DMS153 treated with DMSO at 0.1 percent for 48 hours (cell line): Measurements from ENCODE around the gene KLK11.
"Not testable (repeated sequence)": the region's sequence is repeated elsewhere in the genome, so short reads cannot be mapped to it uniquely, and the experiment has no call there.

Source experiments
- DNase-seq: peaks from one replicate; lab custom pipeline; 2025; ENCODE audit not compliant: unreplicated experiment; lab: John Stamatoyannopoulos, UW

The KLK11 gene

DNA sequence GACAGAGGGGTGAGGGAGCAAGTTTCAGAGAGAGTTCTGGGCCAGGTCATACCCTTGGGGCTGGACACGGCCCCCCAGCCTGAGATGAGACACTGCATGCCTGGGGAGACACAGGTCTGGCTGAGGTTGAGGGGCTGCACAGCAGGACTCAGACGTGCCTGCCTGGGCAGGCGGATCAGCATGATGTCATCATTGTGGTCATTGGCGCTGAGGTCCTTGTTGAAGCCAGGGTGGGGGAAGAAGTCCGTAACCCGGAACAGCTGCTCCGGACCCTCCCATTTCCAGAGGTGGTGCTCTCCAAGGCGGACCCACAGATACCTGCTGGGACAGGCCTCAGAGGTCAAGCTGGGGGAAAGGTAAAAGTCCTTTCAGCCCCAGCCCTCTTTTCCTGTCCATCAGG lies 20.0 kb downstream of the KLK11 start:
- DNase-seq, result no peak

DNA sequence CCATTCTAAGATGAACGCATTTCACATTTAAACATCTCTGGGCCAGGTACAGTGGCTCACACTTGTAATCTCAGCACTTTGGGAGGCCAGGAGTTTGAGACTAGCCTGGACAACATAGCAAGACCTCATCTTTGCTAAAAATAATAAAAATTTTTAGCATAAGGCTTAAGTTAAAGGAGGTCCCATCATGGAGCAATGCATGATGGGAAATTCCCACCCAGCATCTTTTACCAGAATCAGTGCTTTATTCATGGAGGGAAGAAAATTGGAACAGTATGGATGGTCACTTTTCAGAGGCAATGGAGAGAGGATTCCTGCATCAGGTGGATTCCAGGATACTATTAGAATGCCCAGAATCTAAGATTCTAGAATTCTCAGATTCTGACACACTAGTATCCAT lies 21.2 kb downstream of the KLK11 start:
- no peak for DNase-seq

DNA sequence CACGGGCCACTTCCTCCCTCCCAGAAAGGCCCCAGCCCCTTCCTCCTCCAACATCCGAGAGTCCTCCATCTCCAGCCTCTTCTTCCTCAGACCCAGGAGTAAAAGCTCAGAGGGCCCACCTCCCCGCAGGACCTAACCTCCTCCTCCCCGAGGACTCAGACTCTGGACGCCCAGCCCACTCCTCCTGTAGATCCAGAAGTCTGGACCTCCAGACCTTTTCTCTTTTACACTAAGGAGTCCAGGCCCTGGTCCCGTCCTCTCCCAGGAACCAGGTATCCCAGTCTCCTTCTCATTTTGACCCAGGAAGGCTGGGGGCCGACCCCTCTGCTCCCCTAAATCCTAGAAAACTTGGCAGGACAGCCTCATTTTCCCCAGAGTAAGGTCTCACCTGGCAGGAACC lies 23.1 kb downstream of the KLK11 start:
- no peak for DNase-seq

DNA sequence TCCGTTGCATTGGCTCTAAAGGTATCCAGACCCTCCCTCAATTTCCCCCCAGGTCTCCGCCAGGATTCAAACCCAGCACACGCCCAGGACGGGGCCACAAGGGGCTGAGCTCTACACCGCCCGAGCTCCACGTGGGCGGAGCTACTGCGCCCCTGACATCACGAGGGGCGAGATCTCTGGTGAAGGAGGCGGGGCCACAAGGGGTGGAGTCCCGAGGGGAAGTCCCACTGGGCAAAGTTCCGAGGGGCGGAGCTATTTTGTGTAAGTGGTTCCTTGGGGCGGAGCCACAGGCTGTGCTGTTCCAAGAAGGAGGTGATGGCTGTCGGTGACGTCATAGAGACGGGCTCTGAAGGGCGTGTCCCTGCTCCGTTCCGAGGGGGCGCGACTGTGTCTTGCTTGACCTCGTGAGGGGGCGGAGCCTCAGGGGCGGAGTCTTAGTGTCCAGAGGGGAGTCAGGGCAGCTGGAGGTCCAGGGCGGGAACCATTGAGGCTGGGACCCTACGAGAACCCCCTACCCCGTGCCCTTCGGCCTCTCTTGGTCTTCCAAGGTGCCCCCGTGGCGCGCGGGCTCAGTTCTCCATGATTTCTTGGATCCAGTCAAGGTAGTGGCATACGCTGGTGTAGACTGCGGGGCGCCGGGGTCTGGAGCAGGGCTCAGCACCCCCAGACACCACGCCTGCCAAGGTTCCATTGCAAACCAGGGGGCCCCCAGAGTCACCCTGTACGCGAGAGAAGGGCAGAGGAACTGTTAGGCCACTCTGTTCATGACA lies 23.7 kb downstream of the KLK11 start:
- no peak for DNase-seq

DNA sequence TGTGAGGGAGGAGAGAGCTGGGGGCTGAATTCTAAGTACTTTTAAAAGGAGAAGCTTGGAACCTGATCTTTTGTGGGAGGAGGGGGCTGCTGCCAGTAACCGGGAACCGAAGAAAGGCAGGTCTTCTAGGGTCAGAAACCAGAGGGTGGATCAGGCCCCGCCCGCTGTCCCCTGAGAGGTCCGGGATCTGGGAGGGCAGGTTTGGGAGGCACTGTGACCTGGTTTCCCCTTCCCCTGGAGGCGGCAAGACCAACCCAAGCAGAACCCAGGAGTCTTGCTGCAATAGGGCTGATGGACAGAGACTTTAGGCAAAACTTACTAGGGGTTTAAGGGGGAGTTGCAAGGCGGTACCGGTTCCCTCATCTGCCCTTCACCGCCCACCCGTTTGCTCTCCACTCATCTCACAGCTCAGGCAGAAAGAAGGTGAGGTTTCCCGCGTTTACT lies 24.3 kb downstream of the KLK11 start:
- DNase-seq, result no peak

DNA sequence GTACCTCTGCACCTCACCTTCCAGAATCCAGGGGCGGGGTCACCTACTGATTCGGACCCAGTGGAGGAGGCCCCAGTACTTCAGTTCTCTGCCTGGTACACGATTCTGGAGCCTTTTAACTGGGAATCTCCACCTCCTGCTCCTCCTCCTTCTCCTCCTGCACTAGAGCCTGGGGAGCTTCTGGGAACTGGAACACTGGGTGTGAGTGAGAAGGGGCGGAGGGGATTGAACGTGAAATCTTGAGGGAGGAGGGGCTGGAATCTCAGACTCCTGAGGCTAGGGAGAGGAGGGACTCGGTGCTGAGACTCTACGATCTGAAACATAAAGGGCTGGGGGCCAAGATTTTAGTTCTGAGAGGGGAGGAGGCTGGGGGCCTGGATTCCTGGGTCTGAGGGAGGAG lies 24.9 kb downstream of the KLK11 start, which contains the start of gene KLK8:
Gene KLK8 (minus strand): TSS at position 90 of the 400 bp plus-strand sequence. CDS start 437 bp downstream, outside the sequence.
- no peak for DNase-seq

DNA sequence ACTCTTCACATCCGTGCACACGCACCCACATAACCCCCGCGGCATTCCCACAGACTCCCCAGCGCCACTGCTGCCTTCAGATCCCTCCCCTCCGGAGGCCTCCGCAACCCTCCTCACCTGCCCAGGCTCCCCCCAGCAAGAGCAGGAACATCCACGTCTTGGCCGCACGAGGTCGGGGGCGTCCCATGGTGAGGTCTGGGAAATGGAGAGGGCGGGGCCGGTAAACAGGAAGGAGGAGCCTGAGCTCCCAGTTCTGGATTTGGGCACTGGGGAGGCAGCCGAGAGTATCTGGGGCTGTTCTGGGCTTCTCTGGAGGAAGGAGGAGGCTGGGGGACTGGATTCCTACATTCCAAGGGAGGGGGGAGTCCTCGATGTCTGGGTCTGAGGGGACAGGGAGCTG lies 25.4 kb downstream of the KLK11 start:
- DNase-seq, result no peak

DNA sequence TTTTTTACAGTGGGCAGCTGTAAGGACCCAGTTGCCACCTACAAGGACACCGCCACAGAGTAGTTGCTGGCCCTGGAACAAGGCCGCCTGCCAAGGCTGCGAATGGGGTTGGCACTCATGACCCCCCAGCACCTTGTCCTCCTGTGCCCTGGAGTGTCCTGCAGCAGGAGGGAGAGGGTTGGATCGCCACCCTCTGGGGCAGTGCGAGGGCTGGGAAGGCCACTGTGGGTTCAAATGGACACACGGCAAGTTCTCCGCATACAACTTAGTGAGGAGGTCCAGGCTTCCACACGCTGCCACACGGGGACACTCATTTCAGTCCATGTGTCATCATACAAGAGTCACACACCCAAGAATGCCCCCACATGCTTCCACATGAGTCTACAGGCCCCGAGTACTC lies 26.0 kb downstream of the KLK11 start:
- no peak for DNase-seq

DNA sequence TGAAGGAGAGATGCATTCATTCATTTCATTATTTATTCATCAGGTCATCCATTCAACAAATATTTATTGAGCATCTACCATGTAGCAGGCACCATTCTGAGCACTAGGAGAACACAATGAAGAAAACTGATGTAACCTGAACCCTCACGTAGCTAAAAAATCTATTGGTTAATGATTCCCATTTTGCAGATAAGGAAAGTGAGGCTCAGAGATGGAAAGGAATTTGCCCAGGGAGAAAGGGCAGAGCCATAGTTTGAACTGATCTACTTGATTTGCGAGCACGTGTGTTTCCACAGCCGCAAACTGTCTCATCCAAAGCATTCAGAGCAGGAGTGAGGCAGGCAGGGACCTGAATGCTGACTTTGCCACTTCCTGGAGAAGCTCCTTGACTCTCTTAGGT lies 27.7 kb downstream of the KLK11 start:
- DNase-seq, result no peak

DNA sequence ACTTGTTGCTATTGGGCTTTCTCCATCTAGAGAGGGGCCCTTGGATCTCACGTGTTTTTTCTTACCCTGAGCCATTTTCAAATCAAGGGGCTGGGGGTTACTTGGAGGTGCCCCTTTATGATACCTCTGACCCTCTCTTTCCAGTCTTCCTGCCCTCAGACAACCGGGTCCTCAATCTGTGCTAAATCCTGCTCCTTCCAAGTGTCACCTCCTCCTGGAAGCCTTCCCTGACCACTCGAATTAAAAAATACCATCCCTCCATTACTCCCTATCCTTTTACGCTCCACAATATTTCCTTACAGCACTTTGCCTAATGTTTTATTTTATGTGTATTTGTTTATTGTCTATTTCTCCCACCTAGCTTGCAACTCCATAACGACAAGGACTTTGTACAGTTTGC lies 28.4 kb downstream of the KLK11 start:
- no peak for DNase-seq

DNA sequence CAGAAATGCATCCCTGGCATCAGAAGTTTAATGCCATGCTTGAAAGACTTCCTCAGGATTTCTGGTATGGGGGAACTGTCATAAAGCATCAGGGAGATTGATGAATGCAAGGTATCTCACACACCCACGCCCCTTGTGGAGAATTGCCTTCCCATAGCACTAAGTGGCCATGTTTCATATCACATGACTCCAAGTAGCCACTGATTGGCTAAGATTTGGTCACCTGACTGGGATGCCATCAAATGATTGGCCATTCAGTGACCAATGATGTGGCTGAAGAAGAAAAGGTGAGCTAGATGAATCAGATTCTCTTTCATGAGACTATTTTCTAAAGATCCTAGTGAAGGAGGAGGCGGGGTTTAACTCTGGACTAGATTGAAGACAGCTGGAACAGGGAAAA lies 32.3 kb downstream of the KLK11 start:
- DNase-seq, result no peak

DNA sequence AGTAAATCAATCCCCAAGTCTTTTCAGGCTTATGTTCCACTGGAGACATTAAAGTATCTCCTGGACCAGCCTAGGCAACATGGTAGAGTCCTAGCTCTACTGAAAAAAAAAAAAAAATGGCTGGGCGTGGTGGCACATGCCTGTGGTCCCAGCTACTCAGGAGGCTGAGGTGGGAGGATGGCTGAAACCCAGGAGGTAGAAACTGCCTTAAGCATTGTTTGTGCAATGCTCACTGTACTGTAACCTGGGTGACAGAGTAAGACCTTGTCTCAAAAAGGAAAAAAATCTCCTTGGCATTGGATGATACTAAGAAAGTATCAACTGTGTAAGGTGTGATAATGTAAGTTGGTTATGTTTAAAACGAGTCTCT lies 33.8 kb downstream of the KLK11 start:
- no peak for DNase-seq

DNA sequence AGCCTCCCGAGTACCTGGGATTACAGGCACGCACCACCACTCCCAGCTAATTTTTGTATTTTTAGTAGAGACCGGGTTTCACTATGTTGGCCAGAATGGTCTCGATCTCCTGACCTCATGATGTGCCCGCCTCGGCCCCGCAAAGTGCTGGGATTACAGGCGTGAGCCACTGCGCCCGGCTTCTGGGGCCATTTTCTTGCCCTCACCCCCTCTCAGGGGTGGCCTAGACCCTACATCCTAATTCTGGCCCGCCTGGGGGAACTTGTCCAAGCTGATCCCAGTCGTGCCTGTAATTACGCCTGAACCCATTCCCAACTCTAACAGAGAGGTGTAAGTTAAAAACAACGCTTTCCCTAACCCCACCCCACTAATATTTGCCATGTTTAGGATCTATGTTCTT lies 42.0 kb downstream of the KLK11 start:
- not testable (repeated sequence) for DNase-seq

DNA sequence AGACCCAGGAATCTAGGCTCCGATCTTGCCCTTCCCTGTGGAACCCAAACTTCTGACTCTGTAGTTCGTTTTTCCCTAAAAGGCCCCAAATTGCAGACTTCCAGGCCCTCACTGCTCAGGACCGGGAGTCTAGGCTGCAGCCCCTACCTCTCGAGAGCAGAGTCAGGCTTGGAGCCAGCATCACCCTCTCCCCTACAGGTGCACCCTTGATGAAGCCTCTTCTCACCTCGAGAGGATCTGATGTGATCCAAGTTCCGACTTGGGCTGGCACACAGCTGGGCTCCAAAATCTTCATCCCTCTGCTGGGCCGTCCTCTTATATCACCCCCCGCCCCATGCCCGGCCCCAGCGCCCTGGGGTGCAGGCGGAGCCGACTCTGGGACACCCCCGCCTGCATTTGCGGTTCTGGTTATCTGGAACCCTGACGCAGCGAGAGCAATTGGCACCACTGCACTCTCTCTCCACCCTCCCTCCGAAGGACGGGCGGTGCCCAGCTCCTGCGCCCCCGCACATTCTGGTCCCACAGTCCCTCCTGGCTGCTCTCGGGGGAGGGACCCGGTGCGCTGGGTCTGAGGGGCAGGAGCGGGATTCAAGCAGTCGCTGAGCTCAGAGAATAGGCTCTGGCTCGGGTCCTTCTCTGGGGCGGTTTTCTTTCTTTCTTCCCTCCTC lies 42.7 kb downstream of the KLK11 start, which contains the start of gene KLK7:
Gene KLK7 (minus strand): TSS at position 293 of the 668 bp plus-strand sequence. CDS start 1,518 bp downstream, outside the sequence.
- no peak for DNase-seq

DNA sequence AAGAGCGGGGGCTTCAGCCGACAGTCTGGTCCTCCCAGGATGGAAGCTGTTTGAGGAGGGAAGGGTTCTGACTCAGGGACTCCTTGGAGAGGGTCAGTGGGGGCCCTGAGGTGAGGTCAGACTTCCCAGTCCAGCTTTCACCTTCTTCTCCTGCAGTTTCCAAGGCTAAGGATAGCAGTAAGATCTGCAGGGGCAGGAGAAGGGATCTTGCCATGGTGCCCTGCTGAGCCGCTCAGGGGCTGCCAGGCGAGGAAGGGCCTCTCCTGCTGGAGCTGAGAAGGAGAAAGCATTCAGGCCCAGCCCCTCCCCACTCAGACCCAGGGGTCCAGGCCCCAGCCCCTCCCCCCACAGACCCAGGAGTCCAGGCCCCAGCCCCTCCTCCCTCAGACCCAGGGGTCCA lies 44.2 kb downstream of the KLK11 start:
- no peak for DNase-seq

DNA sequence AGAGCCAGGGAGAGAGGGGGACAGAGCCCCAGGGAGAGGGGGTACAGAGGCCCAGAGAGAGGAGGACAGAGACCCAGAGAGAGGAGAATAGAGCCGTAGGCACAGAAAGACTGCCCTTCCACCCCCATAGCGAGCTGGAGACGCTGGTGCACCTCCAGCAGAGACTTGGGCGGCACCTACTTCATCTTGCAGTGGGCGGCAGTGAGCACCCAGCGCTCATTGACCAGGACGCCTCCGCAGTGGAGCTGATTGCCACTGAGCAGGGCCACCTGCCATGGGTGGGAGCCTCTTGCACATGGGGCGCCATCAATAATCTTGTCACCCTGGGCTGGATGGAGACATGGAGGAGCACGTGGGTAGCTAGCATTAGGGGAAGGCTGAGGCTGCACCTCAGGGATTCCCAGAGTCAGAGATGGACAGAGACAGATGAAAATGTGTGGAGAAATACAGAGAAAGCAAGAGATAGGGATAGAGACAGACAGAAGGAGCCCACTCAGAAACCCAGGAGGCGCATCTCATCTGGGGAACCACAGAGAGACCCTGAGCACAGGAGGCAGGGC lies 44.7 kb downstream of the KLK11 start:
- DNase-seq, result no peak

DNA sequence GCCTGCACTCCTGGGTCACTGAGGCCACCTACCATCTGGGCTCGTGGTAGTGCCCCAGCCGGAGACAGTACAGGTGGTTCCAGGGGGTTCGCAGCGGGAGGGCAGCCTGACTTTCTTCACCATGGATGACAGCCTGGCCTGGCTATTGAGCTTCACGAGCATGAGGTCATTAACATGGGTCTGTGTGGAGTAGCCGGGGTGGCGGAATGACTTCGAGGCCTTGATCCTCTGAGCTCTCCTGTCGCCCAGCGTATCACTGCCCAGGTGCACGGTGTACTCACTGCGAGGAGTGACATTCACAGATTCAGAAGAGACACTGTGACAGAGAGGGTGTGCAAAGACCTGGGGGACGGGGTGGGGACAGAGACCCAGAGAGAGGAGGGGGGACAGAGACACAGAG lies 46.2 kb downstream of the KLK11 start:
- DNase-seq, result no peak

DNA sequence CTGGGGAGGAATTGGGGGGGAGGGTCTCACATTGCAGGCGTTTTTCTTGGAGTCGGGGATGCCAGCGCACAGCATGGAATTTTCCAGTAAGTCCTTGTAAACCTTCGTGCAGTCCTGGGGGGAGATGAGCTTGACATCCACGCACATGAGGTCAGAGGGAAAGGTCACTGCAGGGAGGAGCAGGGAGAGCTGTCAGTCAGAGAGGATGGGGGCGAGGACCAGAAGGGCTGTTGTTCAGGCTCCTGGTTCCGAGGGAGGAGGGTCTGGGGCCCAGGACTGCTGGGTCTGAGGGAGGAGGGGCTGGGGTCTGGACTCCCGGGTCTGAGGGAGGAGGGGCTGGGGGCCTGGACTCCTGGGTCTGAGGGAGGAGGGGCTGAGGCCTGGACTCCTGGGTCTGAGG lies 46.7 kb downstream of the KLK11 start:
- DNase-seq, result no peak

DNA sequence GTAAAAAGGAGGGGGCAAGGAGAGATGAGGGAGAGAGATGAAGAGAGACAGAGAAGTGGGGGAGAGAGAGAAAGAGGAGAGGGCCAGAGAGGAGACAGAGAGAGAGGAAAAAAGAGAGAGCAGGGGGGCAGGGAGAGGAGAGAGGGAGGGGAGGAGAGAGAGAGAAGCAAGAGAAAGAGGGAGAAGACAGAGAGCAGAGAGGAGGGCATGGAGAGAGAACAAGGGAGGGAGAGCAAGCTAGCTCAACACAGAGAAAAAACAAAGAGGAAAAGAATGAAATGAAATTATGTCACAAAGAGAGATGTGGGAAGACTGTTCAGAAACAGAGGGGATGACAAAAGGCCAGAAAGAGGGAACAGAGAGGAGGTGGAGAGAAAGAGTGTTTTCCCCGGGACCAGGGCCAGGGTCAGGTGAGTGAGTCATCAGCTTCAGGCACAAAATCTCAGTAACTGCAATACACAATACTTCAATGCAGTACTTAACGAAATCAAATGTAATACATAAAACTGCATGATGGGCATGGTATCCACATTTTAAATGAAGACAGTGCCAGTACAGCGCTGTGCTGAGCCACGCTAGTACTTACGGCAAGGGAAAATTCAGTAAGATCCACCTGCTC lies 47.5 kb downstream of the KLK11 start:
- DNase-seq, result no peak

DNA sequence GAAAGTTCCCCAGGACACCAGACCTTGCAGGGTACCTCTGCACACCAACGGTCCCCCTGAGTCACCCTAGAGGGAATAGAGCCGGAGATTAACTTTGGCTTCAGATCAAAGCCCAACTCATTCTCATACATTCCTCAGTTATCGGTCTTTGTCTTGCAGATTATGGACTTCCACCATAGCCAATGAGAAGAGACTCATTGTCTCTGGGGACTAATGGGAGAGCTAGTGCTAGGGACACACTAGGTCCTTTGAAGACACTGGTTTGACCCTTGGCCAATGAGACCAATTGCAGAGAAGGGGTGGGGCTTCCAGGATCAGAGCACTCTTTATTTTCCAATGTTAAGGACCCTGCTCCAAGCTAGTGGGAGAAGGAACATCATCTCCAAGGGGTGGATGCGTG lies 48.8 kb downstream of the KLK11 start:
- DNase-seq, result no peak

DNA sequence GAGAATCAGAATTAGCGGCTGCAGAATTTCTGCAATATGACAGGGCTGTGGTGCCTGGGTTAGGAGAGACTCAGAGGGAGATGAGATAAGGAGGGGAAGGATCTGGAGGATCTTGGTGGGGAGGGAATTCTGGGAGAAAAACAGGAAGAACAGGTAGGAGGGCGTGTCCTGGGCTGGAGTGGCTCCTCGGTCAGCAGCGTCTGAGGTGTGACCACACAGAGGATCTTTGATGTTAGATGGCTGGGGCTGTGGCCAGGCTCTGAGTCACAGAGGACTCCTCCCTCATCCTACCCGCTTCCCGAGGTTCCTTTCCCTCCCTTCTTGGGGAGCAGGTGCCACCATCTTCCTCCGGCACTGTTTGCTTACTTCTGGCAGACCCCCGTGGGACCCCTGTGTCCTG lies 50.6 kb downstream of the KLK11 start:
- DNase-seq, result no peak
